Mesothelial cell of epicardium (in vitro differentiated cells): ENCODE measurements around the gene TRPC6. TPM values are rescaled to one million over a fixed set of nuclear protein-coding genes. Genes with fewer than 3 reads are reported as not detected.

Experiments
- DNase-seq, 2 experiments: peaks; one replicate each; pipeline ENCODE4 v3.0.0; 2021; ENCODE audit warnings: low spot score in 2 of 2; ENCODE audit not compliant: unreplicated experiment in 2 of 2
- H3K27ac Mint-ChIP-seq: 2 replicates; pipeline ENCODE4 v1.8.0; 2021; ENCODE audit warnings: mixed read lengths
- H3K27me3 Mint-ChIP-seq: 2 replicates; pipeline ENCODE4 v1.8.0; 2021; ENCODE audit warnings: low read depth, mixed read lengths
- H3K36me3 Mint-ChIP-seq: 2 replicates; pipeline ENCODE4 v1.8.0; 2021; ENCODE audit warnings: mixed read lengths
- H3K4me1 Mint-ChIP-seq: 2 replicates; pipeline ENCODE4 v1.8.0; 2021; ENCODE audit warnings: mixed read lengths
- H3K4me3 Mint-ChIP-seq: 2 replicates; pipeline ENCODE4 v1.8.0; 2021; ENCODE audit warnings: mild to moderate bottlenecking, moderate library complexity, mixed read lengths
- H3K9me3 Mint-ChIP-seq: 2 replicates; pipeline ENCODE4 v1.8.0; 2021; ENCODE audit warnings: mixed read lengths
- CTCF ChIP-seq: fragments of 200-600 bp; sonication (generic); IDR thresholded peaks from one replicate; pipeline ENCODE4 v1.5.0; 2021; ENCODE audit warnings: antibody characterized with exemption; ENCODE audit not compliant: unreplicated experiment
- total RNA-seq: library from RNA; stranded (reverse); gene quantifications from 3 replicates; pipeline ENCODE4 v1.2.1, GENCODE V29; 2021

The TRPC6 gene
- total RNA-seq, 1 donor from 2014 or later, result 0.42 TPM

- no peaks in the 10 kb centered on the region for H3K9me3 Mint-ChIP-seq
- no peaks in the 10 kb centered on the region for H3K36me3 Mint-ChIP-seq
- DNase-seq, result no peak
- peak overlapping the region; percentile 80 for H3K27ac Mint-ChIP-seq
- H3K4me1 Mint-ChIP-seq, result peaks cover 30% of the 10 kb centered on the region
- H3K27me3 Mint-ChIP-seq, result no peaks in the 10 kb centered on the region
- no peak for TF ChIP-seq CTCF
- no peak overlapping the region for H3K4me3 Mint-ChIP-seq
These were observed 105.0 kb downstream of the TRPC6 start for GRCh38 chr11:101478587-101479369.

- no peaks in the 10 kb centered on the region for H3K9me3 Mint-ChIP-seq
These were observed 105.9 kb downstream of the TRPC6 start for GRCh38 chr11:101477926-101478325.

GRCh38 chr11:101476191-101476590 lies 107.6 kb downstream of the TRPC6 start:
- peaks cover 32% of the 10 kb centered on the region for H3K4me1 Mint-ChIP-seq
- no peak for TF ChIP-seq CTCF
- H3K27ac Mint-ChIP-seq, result peak overlapping the region; percentile 31
- H3K4me3 Mint-ChIP-seq, result no peak overlapping the region
- H3K36me3 Mint-ChIP-seq, result no peaks in the 10 kb centered on the region
- H3K9me3 Mint-ChIP-seq, result no peaks in the 10 kb centered on the region
- H3K27me3 Mint-ChIP-seq, result no peaks in the 10 kb centered on the region
- DNase-seq, result no peak

More at GRCh38 chr11:101477926-101478325, 105.9 kb downstream of the TRPC6 start:
- no peak for TF ChIP-seq CTCF
- Mint-ChIP-seq H3K36me3 (no peaks in the 10 kb centered on the region), H3K27ac (peak overlapping the region; percentile 80), H3K4me1 (peaks cover 30% of the 10 kb centered on the region), H3K27me3 (no peaks in the 10 kb centered on the region), H3K4me3 (no peak overlapping the region)
- no peak for DNase-seq

GRCh38 chr11:101475699-101476098 lies 108.1 kb downstream of the TRPC6 start:
- H3K27ac Mint-ChIP-seq, result no peak overlapping the region
- no peaks in the 10 kb centered on the region for H3K27me3 Mint-ChIP-seq
- no peak for DNase-seq
- H3K9me3 Mint-ChIP-seq, result no peaks in the 10 kb centered on the region
- H3K4me1 Mint-ChIP-seq, result peaks cover 36% of the 10 kb centered on the region
- no peaks in the 10 kb centered on the region for H3K36me3 Mint-ChIP-seq
- no peak overlapping the region for H3K4me3 Mint-ChIP-seq
- TF ChIP-seq CTCF, result no peak

GRCh38 chr11:101474666-101475065 lies 109.1 kb downstream of the TRPC6 start:
- DNase-seq, result no peak

More at GRCh38 chr11:101474666-101475065, 109.1 kb downstream of the TRPC6 start:
- Mint-ChIP-seq H3K36me3 (no peaks in the 10 kb centered on the region), H3K9me3 (no peaks in the 10 kb centered on the region), H3K27ac (no peak overlapping the region), H3K27me3 (no peaks in the 10 kb centered on the region), H3K4me1 (peaks cover 42% of the 10 kb centered on the region), H3K4me3 (no peak overlapping the region)
- TF ChIP-seq CTCF, result no peak
